Karpas-422 (cell line): ENCODE results near the gene AKAP9. TPM values are rescaled to one million over a fixed set of nuclear protein-coding genes. Genes with fewer than 3 reads are reported as not detected.
A peak's percentile ranks its signal among the peaks of the same experiment; 100 is the strongest.
"Not testable (repeated sequence)": the region's sequence is repeated elsewhere in the genome, so short reads cannot be mapped to it uniquely, and the experiment has no call there.

ENCODE experiments used
- DNase-seq: peaks from one replicate; pipeline ENCODE4 v3.0.0-alpha.2; 2015
- H2AFZ ChIP-seq: fragments of 200-600 bp; sonication (generic); 2 replicates; pipeline ENCODE4 v1.6.1; 2014; ENCODE audit warnings: antibody characterized with exemption, low read length, mixed read lengths
- H3K27ac ChIP-seq: fragments of 200-600 bp; sonication (generic); 2 replicates; pipeline ENCODE4 v1.5.1; 2014; ENCODE audit warnings: mild to moderate bottlenecking, low read length, moderate library complexity
- H3K27me3 ChIP-seq: fragments of 200-600 bp; sonication (generic); 2 replicates; pipeline ENCODE4 v1.6.1; 2014; ENCODE audit warnings: low read length, mixed read lengths
- H3K36me3 ChIP-seq: fragments of 200-600 bp; sonication (generic); 2 replicates; pipeline ENCODE4 v1.6.1; 2014; ENCODE audit warnings: low read length, mixed read lengths; ENCODE audit not compliant: insufficient read depth
- H3K4me1 ChIP-seq: fragments of 200-600 bp; sonication (generic); 2 replicates; pipeline ENCODE4 v1.6.1; 2014; ENCODE audit warnings: mild to moderate bottlenecking, low read length, mixed read lengths
- H3K4me2 ChIP-seq: fragments of 200-600 bp; sonication (generic); 2 replicates; pipeline ENCODE4 v1.6.1; 2014; ENCODE audit warnings: low read length, low read depth, mild to moderate bottlenecking; ENCODE audit not compliant: poor library complexity, severe bottlenecking
- H3K4me3 ChIP-seq: fragments of 200-600 bp; sonication (generic); 2 replicates; pipeline ENCODE4 v1.5.1; 2014; ENCODE audit warnings: mild to moderate bottlenecking, antibody characterized with exemption, low read length, mixed read lengths
- H3K79me2 ChIP-seq: fragments of 200-600 bp; sonication (generic); 2 replicates; pipeline ENCODE4 v1.6.1; 2014; ENCODE audit warnings: mild to moderate bottlenecking, low read length, mixed read lengths
- H3K9ac ChIP-seq: fragments of 200-600 bp; sonication (generic); 2 replicates; pipeline ENCODE4 v1.6.0; 2014; ENCODE audit warnings: low read length
- H3K9me2 ChIP-seq: fragments of 200-600 bp; sonication (generic), shearing (Covaris generic); replicated peaks from 2 replicates; pipeline ENCODE4 v1.6.0; 2014; ENCODE audit warnings: mild to moderate bottlenecking, low read length, moderate library complexity; ENCODE audit not compliant: insufficient read depth
- H3K9me3 ChIP-seq: fragments of 300-700, 200-600 bp; sonication (generic); 2 replicates; pipeline ENCODE4 v1.6.1; 2014; ENCODE audit warnings: low read length, mixed read lengths
- H4K20me1 ChIP-seq: fragments of 200-600 bp; sonication (generic); 2 replicates; pipeline ENCODE4 v1.6.1; 2014; ENCODE audit warnings: mild to moderate bottlenecking, antibody characterized with exemption, low read length, low read depth; ENCODE audit not compliant: insufficient read depth
- total RNA-seq: library from RNA; depleted of rRNA; stranded (reverse); fragments of >200 nt; shearing (Covaris generic); gene quantifications from 2 replicates; pipeline ENCODE4 v1.2.3, GENCODE V29; 2014; ENCODE audit warnings: low replicate concordance; rRNA removed

The AKAP9 gene
- total RNA-seq = 60.9 and 92.9 TPM in 2 replicates

GRCh38 chr7:91940572-91941341, at the start of gene AKAP9:
Gene AKAP9, plus strand, starts transcription at chr7:91940862. Its CDS starts 238 bp downstream, at chr7:91941100.
- DNase-seq = peak; percentile 95
- H3K79me2 ChIP-seq = peaks cover 56% of the 10 kb centered on the region
- H3K36me3 ChIP-seq = no peaks in the 10 kb centered on the region
- H3K4me2 ChIP-seq = peak within 1 kb of the TSS; percentile 95
- peak within 1 kb of the TSS; percentile 85 for H3K9ac ChIP-seq
- H2AFZ ChIP-seq = peak within 1 kb of the TSS; percentile 85
- H3K4me3 ChIP-seq = peak within 1 kb of the TSS; percentile 85
- peaks cover 37% of the 10 kb centered on the region for H3K4me1 ChIP-seq
- H3K27me3 ChIP-seq = no peaks in the 10 kb centered on the region
- peak within 1 kb of the TSS; percentile 73 for H3K27ac ChIP-seq
- no peaks in the 10 kb centered on the region for H3K9me2 ChIP-seq
- no peaks in the 10 kb centered on the region for H4K20me1 ChIP-seq
- H3K9me3 ChIP-seq = no peaks in the 10 kb centered on the region

DNA sequence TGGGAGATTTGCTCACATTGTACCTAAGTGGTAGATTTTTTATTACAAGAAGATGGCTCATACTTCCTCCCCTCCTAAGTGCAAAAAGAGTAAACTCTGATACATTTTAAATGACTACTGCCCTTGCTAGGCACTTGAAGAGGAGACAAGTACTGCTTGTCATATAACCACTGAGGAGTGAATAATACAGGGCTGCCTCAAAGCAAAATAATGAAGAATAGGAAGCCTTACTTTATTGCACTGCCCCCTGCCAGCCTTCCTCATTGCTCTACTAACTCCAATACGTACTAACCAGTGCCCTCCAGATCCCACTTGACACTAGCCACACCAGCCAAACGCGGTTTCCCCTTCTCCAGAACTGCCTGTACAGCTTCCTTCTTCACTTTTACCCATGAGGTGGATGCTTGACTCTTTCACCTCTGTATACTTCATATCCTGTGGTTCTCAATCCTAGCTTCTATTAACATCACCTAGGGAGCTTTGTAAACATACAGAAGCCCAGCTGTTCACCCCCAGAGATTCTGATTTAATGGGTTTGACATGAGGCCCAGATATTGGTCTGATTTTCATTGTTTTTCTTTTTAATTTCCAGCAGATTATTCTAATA, 48.5 kb upstream of the AKAP9 start:
- no peak overlapping the region for H3K27ac ChIP-seq
- H2AFZ ChIP-seq = no peak overlapping the region

DNA sequence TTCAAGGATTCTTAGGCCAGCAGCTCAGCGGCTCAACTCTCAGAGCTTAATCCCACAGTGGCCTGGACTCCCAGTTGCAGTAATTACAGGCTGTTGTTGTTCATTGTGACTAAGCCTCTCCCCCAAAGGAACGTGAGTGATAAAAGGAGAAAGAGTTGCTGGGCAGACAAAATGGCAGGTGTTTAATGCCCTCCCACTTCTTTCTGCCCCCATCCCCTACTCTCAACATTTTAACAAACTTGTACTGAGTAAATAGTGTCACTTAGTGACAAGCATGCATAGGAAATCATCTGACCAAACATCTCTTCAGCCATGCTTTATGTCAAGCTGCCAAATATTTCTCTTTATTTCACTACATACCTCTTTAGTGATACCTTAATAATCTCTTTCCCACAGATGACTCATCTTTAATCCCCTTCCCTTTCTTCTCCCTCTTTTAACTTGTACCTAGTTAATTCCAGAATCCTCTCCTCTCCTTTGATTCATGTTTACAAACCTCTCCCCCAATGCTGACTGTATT, 47.8 kb upstream of the AKAP9 start:
- no peak overlapping the region for H3K4me2 ChIP-seq
- H3K4me3 ChIP-seq = no peak overlapping the region
- H2AFZ ChIP-seq = no peak overlapping the region
- no peaks in the 10 kb centered on the region for H3K4me1 ChIP-seq
- no peaks in the 10 kb centered on the region for H3K36me3 ChIP-seq
- no peaks in the 10 kb centered on the region for H4K20me1 ChIP-seq
- no peaks in the 10 kb centered on the region for H3K9me2 ChIP-seq
- H3K9me3 ChIP-seq = no peaks in the 10 kb centered on the region
- H3K27ac ChIP-seq = no peak overlapping the region
- no peak for DNase-seq
- H3K79me2 ChIP-seq = no peaks in the 10 kb centered on the region
- no peak overlapping the region for H3K9ac ChIP-seq
- no peaks in the 10 kb centered on the region for H3K27me3 ChIP-seq

More for the DNA sequence above, 48.5 kb upstream of the AKAP9 start:
- no peaks in the 10 kb centered on the region for H4K20me1 ChIP-seq
- H3K9ac ChIP-seq = no peak overlapping the region
- H3K4me3 ChIP-seq = no peak overlapping the region
- no peaks in the 10 kb centered on the region for H3K79me2 ChIP-seq
- no peaks in the 10 kb centered on the region for H3K4me1 ChIP-seq
- H3K36me3 ChIP-seq = no peaks in the 10 kb centered on the region
- no peaks in the 10 kb centered on the region for H3K9me3 ChIP-seq
- H3K27me3 ChIP-seq = no peaks in the 10 kb centered on the region
- DNase-seq = no peak
- H3K4me2 ChIP-seq = no peak overlapping the region
- no peaks in the 10 kb centered on the region for H3K9me2 ChIP-seq

GRCh38 chr7:91893699-91894098, 47.0 kb upstream of the AKAP9 start:
- H3K27me3 ChIP-seq, H3K79me2 ChIP-seq, DNase-seq, H3K4me2 ChIP-seq, H3K9me2 ChIP-seq, H3K27ac ChIP-seq, H3K36me3 ChIP-seq, H3K9ac ChIP-seq, H3K4me1 ChIP-seq, H3K9me3 ChIP-seq, H2AFZ ChIP-seq, H3K4me3 ChIP-seq, H4K20me1 ChIP-seq: not testable (repeated sequence)

- DNase-seq = no peak
- Histone ChIP-seq H3K27me3 (no peaks in the 10 kb centered on the region), H3K79me2 (no peaks in the 10 kb centered on the region), H3K9ac (no peak overlapping the region), H4K20me1 (no peaks in the 10 kb centered on the region), H2AFZ (no peak overlapping the region), H3K4me1 (no peaks in the 10 kb centered on the region), H3K36me3 (no peaks in the 10 kb centered on the region), H3K4me2 (no peak overlapping the region), H3K27ac (no peak overlapping the region), H3K4me3 (no peak overlapping the region), H3K9me2 (no peaks in the 10 kb centered on the region), H3K9me3 (no peaks in the 10 kb centered on the region)
These were observed 45.7 kb upstream of the AKAP9 start for GRCh38 chr7:91894781-91895480.

DNA sequence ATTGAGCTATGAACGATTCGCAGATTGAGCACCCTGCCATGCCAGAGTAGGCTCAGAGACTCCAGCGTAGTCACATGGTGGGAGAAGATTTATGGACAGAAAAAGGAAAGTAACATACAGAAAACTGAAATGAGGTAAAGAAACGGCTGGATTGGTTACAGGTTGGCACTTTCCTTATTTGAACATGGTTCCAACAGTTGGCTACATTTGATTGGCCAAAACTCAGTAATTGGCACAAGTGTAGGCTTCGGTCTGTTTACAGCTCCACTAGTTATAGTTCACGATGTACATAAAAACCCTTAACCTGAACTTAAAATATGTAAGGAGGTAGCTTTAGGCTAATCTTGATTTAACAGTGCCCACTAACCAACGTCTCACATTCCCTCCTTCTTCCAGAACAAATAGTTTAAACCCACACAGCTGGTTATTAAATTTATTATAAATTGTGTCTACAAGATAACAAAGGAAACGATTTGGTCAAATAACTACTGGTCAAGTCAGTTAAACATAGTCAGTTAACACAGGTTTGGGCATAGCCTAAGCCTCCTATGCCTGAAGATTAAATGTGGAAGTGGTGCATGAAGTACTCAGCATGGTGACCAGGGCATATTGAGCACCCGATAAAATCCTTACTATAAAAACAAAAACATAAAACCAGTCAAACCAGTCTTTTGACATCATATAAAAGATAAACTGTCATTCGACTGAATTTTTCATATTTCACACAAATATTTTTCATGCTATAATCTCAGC, 42.2 kb upstream of the AKAP9 start:
- H3K4me2 ChIP-seq = no peak overlapping the region
- H4K20me1 ChIP-seq = no peaks in the 10 kb centered on the region
- no peak overlapping the region for H2AFZ ChIP-seq

GRCh38 chr7:91899563-91899962, 41.1 kb upstream of the AKAP9 start:
- Histone ChIP-seq H2AFZ (no peak overlapping the region), H3K27ac (no peak overlapping the region), H3K4me1 (no peaks in the 10 kb centered on the region), H3K79me2 (no peaks in the 10 kb centered on the region), H3K4me2 (no peak overlapping the region), H3K9me3 (no peaks in the 10 kb centered on the region), H3K9me2 (no peaks in the 10 kb centered on the region), H4K20me1 (no peaks in the 10 kb centered on the region), H3K4me3 (no peak overlapping the region), H3K36me3 (no peaks in the 10 kb centered on the region), H3K9ac (no peak overlapping the region), H3K27me3 (no peaks in the 10 kb centered on the region)
- no peak for DNase-seq

More for the DNA sequence above, 42.2 kb upstream of the AKAP9 start:
- Histone ChIP-seq H3K4me3 (no peak overlapping the region), H3K9me2 (no peaks in the 10 kb centered on the region), H3K4me1 (no peaks in the 10 kb centered on the region), H3K79me2 (no peaks in the 10 kb centered on the region), H3K36me3 (no peaks in the 10 kb centered on the region), H3K27ac (no peak overlapping the region), H3K9ac (no peak overlapping the region), H3K9me3 (no peaks in the 10 kb centered on the region), H3K27me3 (no peaks in the 10 kb centered on the region)
- no peak for DNase-seq
